ENCODE data around the gene CST2. TPM values are rescaled to one million over a fixed set of nuclear protein-coding genes. Genes with fewer than 3 reads are reported as not detected.

Gene CST2
- total and polyA plus RNA-seq, 2 donors (not counting 1 experiment from before 2014, with no cell fraction given), result not detected

DNA sequence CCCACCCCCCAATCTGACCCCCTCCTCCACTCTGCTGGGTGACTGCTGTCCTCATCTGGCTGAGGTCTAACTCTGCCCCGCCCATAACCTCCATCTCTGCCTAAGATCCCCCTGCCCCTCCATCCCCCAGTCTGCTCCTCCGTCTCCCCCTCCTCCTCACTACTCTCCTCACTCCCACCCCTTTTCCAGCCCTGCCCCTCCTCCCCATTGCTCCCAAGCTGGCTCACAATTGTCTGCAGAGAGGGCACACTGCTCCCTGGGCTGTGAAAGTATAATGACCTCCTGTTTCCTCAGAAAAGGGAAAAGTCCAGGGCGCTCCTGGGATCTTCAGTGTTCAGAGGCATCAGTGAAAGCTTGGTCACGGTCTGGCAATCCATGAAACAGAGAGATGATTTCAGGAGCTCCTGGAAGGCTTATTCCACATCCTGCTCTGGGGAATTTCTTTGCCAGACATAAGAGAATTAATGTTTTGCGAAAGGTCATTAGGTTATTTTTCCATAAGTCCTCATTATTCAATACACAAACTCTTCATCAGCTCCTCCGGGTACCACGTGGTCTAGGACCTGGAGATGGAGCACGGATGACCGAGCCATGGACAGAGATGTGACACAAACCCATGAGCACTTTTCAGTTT, 31.6 kb upstream of the CST2 start:
- TF ChIP-seq, protein P1, sequence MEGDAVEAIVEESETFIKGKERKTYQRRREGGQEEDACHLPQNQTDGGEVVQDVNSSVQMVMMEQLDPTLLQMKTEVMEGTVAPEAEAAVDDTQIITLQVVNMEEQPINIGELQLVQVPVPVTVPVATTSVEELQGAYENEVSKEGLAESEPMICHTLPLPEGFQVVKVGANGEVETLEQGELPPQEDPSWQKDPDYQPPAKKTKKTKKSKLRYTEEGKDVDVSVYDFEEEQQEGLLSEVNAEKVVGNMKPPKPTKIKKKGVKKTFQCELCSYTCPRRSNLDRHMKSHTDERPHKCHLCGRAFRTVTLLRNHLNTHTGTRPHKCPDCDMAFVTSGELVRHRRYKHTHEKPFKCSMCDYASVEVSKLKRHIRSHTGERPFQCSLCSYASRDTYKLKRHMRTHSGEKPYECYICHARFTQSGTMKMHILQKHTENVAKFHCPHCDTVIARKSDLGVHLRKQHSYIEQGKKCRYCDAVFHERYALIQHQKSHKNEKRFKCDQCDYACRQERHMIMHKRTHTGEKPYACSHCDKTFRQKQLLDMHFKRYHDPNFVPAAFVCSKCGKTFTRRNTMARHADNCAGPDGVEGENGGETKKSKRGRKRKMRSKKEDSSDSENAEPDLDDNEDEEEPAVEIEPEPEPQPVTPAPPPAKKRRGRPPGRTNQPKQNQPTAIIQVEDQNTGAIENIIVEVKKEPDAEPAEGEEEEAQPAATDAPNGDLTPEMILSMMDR (IDR thresholded peaks at IDR 0.05), result no peak
- no peak for TF ChIP-seq EZH2 (IDR thresholded peaks at IDR 0.05; ENCODE audit: borderline replicate concordance, insufficient read depth, low read depth, low read length, poor library complexity, severe bottlenecking)
- Histone ChIP-seq H3K36me3 (replicated peaks in 1 of 2; ENCODE audit: control extremely low read depth in 1 of 2, control insufficient read depth in 1 of 2, extremely low read depth in 1 of 2, insufficient read depth in 2 of 2, low read length in 1 of 2) (no peaks in the 10 kb centered on the region), H2AFZ (ENCODE audit: insufficient read depth, low read depth, low read length, poor library complexity, severe bottlenecking) (no peak overlapping the region), H4K20me1 (ENCODE audit: control insufficient read depth, insufficient read depth, low read length, poor library complexity, severe bottlenecking) (no peaks in the 10 kb centered on the region), H3K27me3 (replicated peaks in 1 of 4; ENCODE audit: control extremely low read depth in 1 of 4, control insufficient read depth in 3 of 4, insufficient read depth in 4 of 4, low read length in 3 of 4) (no peaks in the 10 kb centered on the region), H3K4me1 (ENCODE audit: control insufficient read depth in 2 of 2, insufficient read depth in 2 of 2, low read length in 2 of 2) (no peaks in the 10 kb centered on the region), H3K9ac (ENCODE audit: low read length) (no peak overlapping the region), H3K4me2 (replicated peaks; ENCODE audit: low read depth, low read length, poor library complexity, severe bottlenecking) (no peak overlapping the region), H3K9me3 (ENCODE audit: control extremely low read depth in 1 of 3, control insufficient read depth in 2 of 3, insufficient read depth in 1 of 3, low read length in 2 of 3) (no peaks in the 10 kb centered on the region), H3K27ac (ENCODE audit: low read length in 2 of 2) (no peak overlapping the region), H3K4me3 (ENCODE audit: control extremely low read depth in 1 of 5, extremely low read depth in 1 of 5, insufficient read depth in 1 of 5, low read depth in 2 of 5, low read length in 4 of 5) (no peak overlapping the region), H3K79me2 (ENCODE audit: control insufficient read depth, insufficient read depth, low read length) (no peaks in the 10 kb centered on the region)
- 58% methylated on average over 2 of the region's 9 CpGs for WGBS (ENCODE audit: insufficient coverage)
- intact Hi-C loops (cut with micrococcal nuclease), result no loop called here
- Mint-ChIP-seq H3K27ac (no peak overlapping the region), H3K4me3 (no peak overlapping the region), H3K9me3 (ENCODE audit: insufficient read depth) (peaks cover 3% of the 10 kb centered on the region), H3K27me3 (no peaks in the 10 kb centered on the region), H3K4me1 (no peaks in the 10 kb centered on the region)
- no peak for ATAC-seq (ENCODE audit: low read depth)
- CTCF ChIA-PET, result no interaction called here
- DNase-seq, result no peak
- POLR2A ChIA-PET, result no interaction called here

DNA sequence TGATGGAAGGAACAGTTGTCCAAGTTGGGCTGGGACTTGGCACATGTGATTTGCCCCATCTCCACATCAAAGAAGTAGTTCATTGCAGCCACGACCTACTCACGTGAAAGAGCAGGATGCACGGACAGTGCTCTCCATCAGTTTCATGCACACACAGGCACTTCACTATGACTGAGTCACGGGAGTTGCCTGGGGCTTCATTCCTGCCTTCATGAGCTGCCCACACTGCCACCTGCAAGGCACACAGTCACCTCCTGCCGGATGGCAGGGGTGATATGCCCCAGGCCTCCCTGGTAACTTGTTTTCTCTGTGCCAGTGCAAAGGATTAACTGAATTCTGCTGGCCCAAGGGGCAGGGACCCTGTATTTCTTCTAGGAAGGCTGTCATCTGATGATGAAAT, 30.2 kb upstream of the CST2 start:
- H3K9me3 Mint-ChIP-seq (ENCODE audit: insufficient read depth), result no peaks in the 10 kb centered on the region
- Histone ChIP-seq H3K79me2 (ENCODE audit: control insufficient read depth, insufficient read depth, low read length) (no peaks in the 10 kb centered on the region), H3K4me1 (ENCODE audit: control insufficient read depth in 2 of 2, insufficient read depth in 2 of 2, low read length in 2 of 2) (no peaks in the 10 kb centered on the region), H3K4me3 (ENCODE audit: control extremely low read depth in 1 of 5, extremely low read depth in 1 of 5, insufficient read depth in 1 of 5, low read depth in 2 of 5, low read length in 4 of 5) (no peak overlapping the region), H4K20me1 (ENCODE audit: control insufficient read depth, insufficient read depth, low read length, poor library complexity, severe bottlenecking) (no peaks in the 10 kb centered on the region), H3K27ac (ENCODE audit: low read length in 2 of 2) (no peak overlapping the region), H3K9ac (ENCODE audit: low read length) (no peak overlapping the region), H3K9me3 (ENCODE audit: control extremely low read depth in 1 of 3, control insufficient read depth in 2 of 3, insufficient read depth in 1 of 3, low read length in 2 of 3) (no peaks in the 10 kb centered on the region), H3K36me3 (replicated peaks in 1 of 2; ENCODE audit: control extremely low read depth in 1 of 2, control insufficient read depth in 1 of 2, extremely low read depth in 1 of 2, insufficient read depth in 2 of 2, low read length in 1 of 2) (no peaks in the 10 kb centered on the region), H2AFZ (ENCODE audit: insufficient read depth, low read depth, low read length, poor library complexity, severe bottlenecking) (no peak overlapping the region), H3K27me3 (replicated peaks in 1 of 4; ENCODE audit: control extremely low read depth in 1 of 4, control insufficient read depth in 3 of 4, insufficient read depth in 4 of 4, low read length in 3 of 4) (no peaks in the 10 kb centered on the region), H3K4me2 (replicated peaks; ENCODE audit: low read depth, low read length, poor library complexity, severe bottlenecking) (no peak overlapping the region)
- 89% methylated on average over 4 of the region's 5 CpGs for WGBS (ENCODE audit: insufficient coverage)
- no peak overlapping the region for H3K4me3 Mint-ChIP-seq
- H3K27me3 Mint-ChIP-seq, result no peaks in the 10 kb centered on the region
- DNase-seq, result no peak
- ChIA-PET POLR2A (no interaction called here), CTCF (no interaction called here)
- TF ChIP-seq EZH2 (IDR thresholded peaks at IDR 0.05; ENCODE audit: borderline replicate concordance, insufficient read depth, low read depth, low read length, poor library complexity, severe bottlenecking), result no peak
- TF ChIP-seq, protein P1 (IDR thresholded peaks at IDR 0.05), result no peak
- ATAC-seq (ENCODE audit: low read depth), result no peak
- H3K27ac Mint-ChIP-seq, result no peak overlapping the region
- H3K4me1 Mint-ChIP-seq, result no peaks in the 10 kb centered on the region
- intact Hi-C loops (cut with micrococcal nuclease), result no loop called here
